Mesenchymal stem cell (in vitro differentiated cells and primary cell): Measurements from ENCODE around the gene BLID.

Experiments used
- DNase-seq: peaks from one replicate; pipeline ENCODE4 v3.0.0-alpha.2; 2013
- H2AFZ ChIP-seq: one replicate; pipeline ENCODE4 v1.6.1; 2013; ENCODE audit warnings: low read depth, mild to moderate bottlenecking, control low read depth, inconsistent platforms, low read length, moderate library complexity
- H2AK5ac ChIP-seq: 2 replicates; pipeline ENCODE4 v1.6.1; 2013; ENCODE audit warnings: low read length, moderate library complexity, mild to moderate bottlenecking, inconsistent platforms; ENCODE audit not compliant: severe bottlenecking
- H2BK120ac ChIP-seq: one replicate; pipeline ENCODE4 v1.6.1; 2013; ENCODE audit warnings: low read depth, mild to moderate bottlenecking, inconsistent platforms, low read length, moderate library complexity
- H2BK12ac ChIP-seq, 2 experiments: one replicate each; pipeline ENCODE4 v1.6.1; 2013; ENCODE audit warnings: inconsistent platforms in 2 of 2, low read length in 2 of 2, mild to moderate bottlenecking in 2 of 2, moderate library complexity in 2 of 2, control low read depth in 1 of 2
- H2BK15ac ChIP-seq: one replicate; pipeline ENCODE4 v1.6.1; 2013; ENCODE audit warnings: mild to moderate bottlenecking, low read depth, inconsistent platforms; ENCODE audit not compliant: poor library complexity, severe bottlenecking
- H2BK5ac ChIP-seq: 2 replicates; pipeline ENCODE4 v1.6.1; 2013; ENCODE audit warnings: low read depth, mild to moderate bottlenecking, low read length, control low read depth, inconsistent platforms; ENCODE audit not compliant: poor library complexity, severe bottlenecking
- H3K14ac ChIP-seq, 2 experiments: one replicate each; pipeline ENCODE4 v1.6.1; 2013; ENCODE audit warnings: inconsistent platforms in 2 of 2, low read length in 2 of 2, control low read depth in 1 of 2, mild to moderate bottlenecking in 1 of 2, moderate library complexity in 1 of 2
- H3K18ac ChIP-seq, 2 experiments: one replicate each; pipeline ENCODE4 v1.6.1; 2013; ENCODE audit warnings: inconsistent platforms in 2 of 2, low read length in 2 of 2, control low read depth in 1 of 2, low read depth in 1 of 2, mild to moderate bottlenecking in 1 of 2
- H3K23ac ChIP-seq, 2 experiments: one replicate each; pipeline ENCODE4 v1.6.1; 2013; ENCODE audit warnings: inconsistent platforms in 2 of 2, low read length in 2 of 2, mild to moderate bottlenecking in 2 of 2, moderate library complexity in 2 of 2, control low read depth in 1 of 2
- H3K27ac ChIP-seq: 2 replicates; pipeline ENCODE4 v1.5.1; 2013; ENCODE audit warnings: mild to moderate bottlenecking, moderate library complexity, low read length, control low read depth, inconsistent platforms; ENCODE audit not compliant: poor library complexity, severe bottlenecking
- H3K27me3 ChIP-seq, 2 experiments: 2 replicates each; pipeline versions ENCODE4 v1.6.1 to v1.7.0; 2013; ENCODE audit warnings: low read length in 2 of 2, mild to moderate bottlenecking in 2 of 2, moderate library complexity in 2 of 2, control low read depth in 1 of 2, inconsistent platforms in 1 of 2; ENCODE audit not compliant: control insufficient read depth in 1 of 2, insufficient read depth in 1 of 2
- H3K36me3 ChIP-seq, 2 experiments: 2 replicates each; pipeline versions ENCODE4 v1.6.1 to v1.7.0; 2013; ENCODE audit warnings: low read length in 2 of 2, control low read depth in 1 of 2, inconsistent platforms in 1 of 2, low read depth in 1 of 2, mild to moderate bottlenecking in 1 of 2; ENCODE audit not compliant: insufficient read depth in 2 of 2, control insufficient read depth in 1 of 2
- H3K4ac ChIP-seq, 2 experiments: one replicate each; pipeline ENCODE4 v1.6.1; 2013; ENCODE audit warnings: inconsistent platforms in 2 of 2, low read length in 2 of 2, mild to moderate bottlenecking in 2 of 2, moderate library complexity in 2 of 2, control low read depth in 1 of 2, low read depth in 1 of 2
- H3K4me1 ChIP-seq: 2 replicates; pipeline ENCODE4 v1.6.1; 2013; ENCODE audit warnings: low read depth, low read length, control low read depth; ENCODE audit not compliant: control insufficient read depth, insufficient read depth
- H3K4me2 ChIP-seq: 2 replicates; pipeline ENCODE4 v1.6.1; 2013; ENCODE audit warnings: low read length, mild to moderate bottlenecking, inconsistent platforms; ENCODE audit not compliant: poor library complexity, severe bottlenecking
- H3K4me3 ChIP-seq, 2 experiments: 2 replicates each; pipeline versions ENCODE4 v1.5.1 to v1.7.0; 2013; ENCODE audit warnings: low read length in 2 of 2, mild to moderate bottlenecking in 2 of 2, control low read depth in 1 of 2, low read depth in 1 of 2; ENCODE audit not compliant: insufficient read depth in 1 of 2
- H3K79me1 ChIP-seq: replicated peaks from 2 replicates; pipeline ENCODE4 v1.6.1; 2013; ENCODE audit warnings: mild to moderate bottlenecking, control low read depth, low read length, inconsistent platforms; ENCODE audit not compliant: poor library complexity, severe bottlenecking
- H3K9ac ChIP-seq: 2 replicates; pipeline ENCODE4 v1.7.0; 2013; ENCODE audit warnings: mild to moderate bottlenecking, low read length, moderate library complexity
- H3K9me3 ChIP-seq: 2 replicates; pipeline ENCODE4 v1.7.0; 2013; ENCODE audit warnings: mild to moderate bottlenecking, low read length; ENCODE audit not compliant: control insufficient read depth
- H4K8ac ChIP-seq: one replicate; pipeline ENCODE4 v1.6.1; 2013; ENCODE audit warnings: inconsistent platforms, mild to moderate bottlenecking, low read length, moderate library complexity
- H4K91ac ChIP-seq: one replicate; pipeline ENCODE4 v1.6.1; 2013; ENCODE audit warnings: mild to moderate bottlenecking, low read length, inconsistent platforms
- WGBS: methylation state at CpG from one replicate; pipeline ENCODE4 v1.1.7; 2013; ENCODE audit warnings: mixed read lengths; 5-methylcytosine and 5-hydroxymethylcytosine counted together

The BLID gene

DNA sequence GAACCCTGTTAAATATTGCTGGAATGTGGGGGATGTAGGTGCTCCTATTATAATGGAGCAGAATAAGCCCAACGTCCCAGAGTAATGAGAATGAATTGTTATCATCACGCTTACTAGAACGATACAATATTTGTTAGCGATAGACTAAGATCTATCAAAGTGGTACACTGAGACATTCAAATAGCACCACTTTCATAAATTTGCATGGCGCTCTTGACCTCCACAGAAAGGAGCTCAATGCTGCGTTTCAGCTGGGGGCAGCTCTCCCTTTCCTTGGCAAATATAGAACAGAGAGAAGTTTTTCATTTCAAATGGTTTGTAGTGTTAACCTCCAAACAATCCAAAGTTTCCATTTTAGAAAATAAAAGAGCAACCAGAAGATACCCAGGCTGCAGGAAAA is 38.2 kb upstream of the BLID start:
- no peak for DNase-seq
- H3K9me3 ChIP-seq: no peaks in the 10 kb centered on the region
- H3K23ac ChIP-seq: no peak overlapping the region

GRCh38 chr11:122153746-122154145 is 37.7 kb upstream of the BLID start:
- H4K91ac ChIP-seq: no peak overlapping the region
- no peak overlapping the region for H2BK15ac ChIP-seq
- DNase-seq: no peak
- H2BK120ac ChIP-seq: no peak overlapping the region
- H3K14ac ChIP-seq: no peak overlapping the region
- H3K79me1 ChIP-seq: no peaks in the 10 kb centered on the region
- H3K4me3 ChIP-seq: peak overlapping the region in 1 of 2 experiments; percentile 68
- H2AK5ac ChIP-seq: no peak overlapping the region
- no peak overlapping the region for H3K23ac ChIP-seq
- WGBS: 94% methylated on average over 2 of the region's 2 CpGs
- H3K18ac ChIP-seq: no peak overlapping the region
- H4K8ac ChIP-seq: no peak overlapping the region
- H3K4me1 ChIP-seq: no peaks in the 10 kb centered on the region
- no peaks in the 10 kb centered on the region for H3K27me3 ChIP-seq
- no peak overlapping the region for H3K4ac ChIP-seq
- H3K9me3 ChIP-seq: no peaks in the 10 kb centered on the region
- no peak overlapping the region for H3K4me2 ChIP-seq
- no peak overlapping the region for H2AFZ ChIP-seq
- H2BK12ac ChIP-seq: no peak overlapping the region
- H2BK5ac ChIP-seq: no peak overlapping the region
- peak overlapping the region; percentile 94 for H3K9ac ChIP-seq
- H3K36me3 ChIP-seq: peaks cover 0 to 55% of the 10 kb centered on the region in 2 experiments
- H3K27ac ChIP-seq: no peak overlapping the region

More for the DNA sequence above, 38.2 kb upstream of the BLID start:
- Histone ChIP-seq H2BK5ac (no peak overlapping the region), H4K8ac (no peak overlapping the region), H3K4me2 (no peak overlapping the region), H2BK12ac (no peak overlapping the region), H4K91ac (no peak overlapping the region), H2BK15ac (no peak overlapping the region), H3K9ac (peak overlapping the region; percentile 94), H3K27ac (no peak overlapping the region), H3K4me3 (peak overlapping the region in 1 of 2 experiments; percentile 68), H3K36me3 (peaks cover 0 to 50% of the 10 kb centered on the region in 2 experiments), H2AFZ (no peak overlapping the region), H2BK120ac (no peak overlapping the region), H3K27me3 (no peaks in the 10 kb centered on the region), H3K18ac (no peak overlapping the region), H3K4me1 (peaks cover 2% of the 10 kb centered on the region), H3K79me1 (no peaks in the 10 kb centered on the region), H3K4ac (no peak overlapping the region), H3K14ac (no peak overlapping the region), H2AK5ac (no peak overlapping the region)
- WGBS: 89% methylated on average over 4 of the region's 6 CpGs

- H3K79me1 ChIP-seq: no peaks in the 10 kb centered on the region
- 96% methylated on average over 3 of the region's 5 CpGs for WGBS
- H2AFZ ChIP-seq: no peak overlapping the region
- H3K4ac ChIP-seq: no peak overlapping the region
- no peak overlapping the region for H2AK5ac ChIP-seq
- no peak overlapping the region for H4K8ac ChIP-seq
- no peak overlapping the region for H2BK5ac ChIP-seq
- no peak overlapping the region for H2BK120ac ChIP-seq
- H3K14ac ChIP-seq: no peak overlapping the region
- DNase-seq: no peak
- peaks cover 0 to 81% of the 10 kb centered on the region in 2 experiments for H3K36me3 ChIP-seq
- no peak overlapping the region for H2BK12ac ChIP-seq
- H3K9ac ChIP-seq: peak overlapping the region; percentile 66
- no peaks in the 10 kb centered on the region for H3K4me1 ChIP-seq
- H3K4me2 ChIP-seq: no peak overlapping the region
- no peak overlapping the region for H2BK15ac ChIP-seq
- H3K9me3 ChIP-seq: no peaks in the 10 kb centered on the region
- no peaks in the 10 kb centered on the region for H3K27me3 ChIP-seq
- peak overlapping the region in 1 of 2 experiments; percentile 43 for H3K4me3 ChIP-seq
- no peak overlapping the region for H3K23ac ChIP-seq
- H3K27ac ChIP-seq: no peak overlapping the region
- H3K18ac ChIP-seq: no peak overlapping the region
- no peak overlapping the region for H4K91ac ChIP-seq
These were observed 34.5 kb upstream of the BLID start for GRCh38 chr11:122150216-122151124.

DNA sequence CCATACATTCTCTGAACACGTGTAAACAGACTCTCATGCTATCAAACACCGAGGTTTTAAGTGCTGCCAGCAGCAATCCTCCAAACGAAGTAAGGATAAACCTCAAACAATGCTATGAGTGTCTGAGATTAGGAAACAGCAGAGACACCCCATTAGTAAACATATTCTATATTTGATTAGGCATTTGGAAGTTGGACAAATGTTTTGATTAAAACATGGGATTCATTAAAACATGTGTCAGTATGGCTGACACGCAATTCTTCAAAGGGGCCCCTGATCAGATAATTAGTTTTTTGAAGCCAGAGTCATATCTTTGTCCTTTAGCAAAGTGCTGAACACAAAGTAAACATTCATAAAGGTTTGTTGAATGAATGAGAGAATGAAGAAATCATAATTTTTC is 33.2 kb upstream of the BLID start:
- 64% methylated on average over 3 of the region's 4 CpGs for WGBS

More for the DNA sequence above, 33.2 kb upstream of the BLID start:
- no peak for DNase-seq
- no peak overlapping the region for H3K18ac ChIP-seq
- H2BK120ac ChIP-seq: no peak overlapping the region
- no peak overlapping the region for H2AFZ ChIP-seq
- peaks cover 0 to 82% of the 10 kb centered on the region in 2 experiments for H3K36me3 ChIP-seq
- peak overlapping the region; percentile 66 for H3K9ac ChIP-seq
- H3K79me1 ChIP-seq: no peaks in the 10 kb centered on the region
- no peak overlapping the region for H3K27ac ChIP-seq
- H3K27me3 ChIP-seq: no peaks in the 10 kb centered on the region
- no peak overlapping the region for H3K4me2 ChIP-seq
- no peak overlapping the region for H4K8ac ChIP-seq
- H4K91ac ChIP-seq: no peak overlapping the region
- H2AK5ac ChIP-seq: no peak overlapping the region
- no peaks in the 10 kb centered on the region for H3K9me3 ChIP-seq
- H3K23ac ChIP-seq: no peak overlapping the region
- no peak overlapping the region for H3K4ac ChIP-seq
- H3K14ac ChIP-seq: no peak overlapping the region
- H2BK12ac ChIP-seq: no peak overlapping the region
- no peak overlapping the region for H2BK15ac ChIP-seq
- no peaks in the 10 kb centered on the region for H3K4me1 ChIP-seq
- H2BK5ac ChIP-seq: no peak overlapping the region
- H3K4me3 ChIP-seq: no peak overlapping the region
